ENCODE results near the gene GSTM2.

DNA sequence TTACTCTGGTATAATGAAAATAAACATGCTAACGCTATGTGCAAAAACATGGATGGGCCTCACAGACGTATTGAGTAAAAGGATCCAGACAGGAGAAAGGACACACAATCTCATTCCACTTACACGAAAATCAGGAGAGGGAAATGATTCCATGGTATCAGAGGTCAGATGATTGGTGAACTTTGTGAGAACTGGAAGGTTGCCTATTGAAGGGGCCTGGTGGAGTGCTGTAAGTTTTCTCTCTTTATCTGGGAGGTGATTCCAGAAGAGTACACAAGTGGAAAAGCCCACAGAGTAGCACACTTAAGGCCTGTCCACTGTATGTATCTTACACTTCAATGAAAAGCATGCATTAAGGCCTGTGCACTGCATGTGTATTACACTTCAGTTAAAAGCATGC is 9.6 kb downstream of the GSTM2 start:
- TF ChIP-seq, protein P1, sequence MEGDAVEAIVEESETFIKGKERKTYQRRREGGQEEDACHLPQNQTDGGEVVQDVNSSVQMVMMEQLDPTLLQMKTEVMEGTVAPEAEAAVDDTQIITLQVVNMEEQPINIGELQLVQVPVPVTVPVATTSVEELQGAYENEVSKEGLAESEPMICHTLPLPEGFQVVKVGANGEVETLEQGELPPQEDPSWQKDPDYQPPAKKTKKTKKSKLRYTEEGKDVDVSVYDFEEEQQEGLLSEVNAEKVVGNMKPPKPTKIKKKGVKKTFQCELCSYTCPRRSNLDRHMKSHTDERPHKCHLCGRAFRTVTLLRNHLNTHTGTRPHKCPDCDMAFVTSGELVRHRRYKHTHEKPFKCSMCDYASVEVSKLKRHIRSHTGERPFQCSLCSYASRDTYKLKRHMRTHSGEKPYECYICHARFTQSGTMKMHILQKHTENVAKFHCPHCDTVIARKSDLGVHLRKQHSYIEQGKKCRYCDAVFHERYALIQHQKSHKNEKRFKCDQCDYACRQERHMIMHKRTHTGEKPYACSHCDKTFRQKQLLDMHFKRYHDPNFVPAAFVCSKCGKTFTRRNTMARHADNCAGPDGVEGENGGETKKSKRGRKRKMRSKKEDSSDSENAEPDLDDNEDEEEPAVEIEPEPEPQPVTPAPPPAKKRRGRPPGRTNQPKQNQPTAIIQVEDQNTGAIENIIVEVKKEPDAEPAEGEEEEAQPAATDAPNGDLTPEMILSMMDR (IDR thresholded peaks at IDR 0.05) = no peak
- no peak for TF ChIP-seq POLR2A (IDR thresholded peaks at IDR 0.05)

Measured in heart left ventricle (tissue), 13 donors.